Jurkat, Clone E6-1 (cell line): ENCODE measurements around the gene SLC13A3.

Experiments used
- DNase-seq: peaks from one replicate; pipeline ENCODE4 v3.0.0-alpha.2; 2011; ENCODE audit warnings: low read depth, low spot score
- H3K4me3 ChIP-seq: 2 replicates; pipeline ENCODE4 v1.5.1; 2011; ENCODE audit warnings: mild to moderate bottlenecking, low read length, control low read depth, moderate library complexity

Gene SLC13A3

DNA sequence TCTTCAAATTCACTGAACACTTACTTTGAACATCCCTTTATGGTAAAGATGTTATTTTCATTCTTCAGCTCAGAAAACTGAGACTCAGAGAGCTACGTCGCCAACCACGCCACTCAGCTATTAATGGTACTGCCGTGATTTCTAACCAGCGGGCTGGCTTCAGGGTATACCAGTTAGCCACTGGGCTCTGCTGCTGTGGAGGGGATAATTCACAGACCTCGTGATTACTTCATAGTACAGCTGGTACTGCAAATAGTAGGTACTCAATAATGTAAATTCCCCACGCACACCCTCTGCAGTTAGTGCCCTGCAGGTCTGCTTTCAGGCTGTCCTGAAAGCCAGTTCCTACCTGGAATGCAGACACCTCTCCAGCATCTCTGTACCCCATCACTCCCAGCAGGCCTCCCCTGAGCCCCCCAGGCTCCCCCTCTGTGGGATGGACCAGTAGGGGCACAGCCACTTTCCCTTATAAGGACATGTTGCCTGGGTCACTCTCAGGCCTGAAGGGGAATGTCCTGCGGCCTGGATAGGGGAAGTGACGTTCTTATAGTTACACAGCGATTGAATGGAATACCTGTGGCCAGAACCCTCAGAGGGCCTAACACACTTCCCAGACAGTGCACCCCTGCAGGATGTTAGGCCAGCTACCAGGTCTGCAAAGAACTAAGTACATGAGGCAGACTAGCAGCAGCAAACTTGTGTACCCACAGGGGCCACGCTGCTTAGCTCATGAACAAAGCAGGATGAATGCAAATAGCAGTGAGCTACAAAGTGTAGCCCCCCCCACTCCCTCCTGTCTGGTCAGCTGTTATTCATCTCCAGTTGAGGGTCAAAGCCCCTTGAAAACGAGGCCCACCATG, 99.5 kb downstream of the SLC13A3 start:
- no peak for DNase-seq
- no peak overlapping the region for H3K4me3 ChIP-seq

GRCh38 chr20:46550461-46550860, 100.8 kb downstream of the SLC13A3 start, which contains the start of gene OCSTAMP:
Gene OCSTAMP, minus strand, starts transcription at chr20:46550654. Its CDS starts 94 bp downstream, at chr20:46550560.
- DNase-seq, result no peak
- H3K4me3 ChIP-seq, result no peak within 1 kb of the TSS

DNA sequence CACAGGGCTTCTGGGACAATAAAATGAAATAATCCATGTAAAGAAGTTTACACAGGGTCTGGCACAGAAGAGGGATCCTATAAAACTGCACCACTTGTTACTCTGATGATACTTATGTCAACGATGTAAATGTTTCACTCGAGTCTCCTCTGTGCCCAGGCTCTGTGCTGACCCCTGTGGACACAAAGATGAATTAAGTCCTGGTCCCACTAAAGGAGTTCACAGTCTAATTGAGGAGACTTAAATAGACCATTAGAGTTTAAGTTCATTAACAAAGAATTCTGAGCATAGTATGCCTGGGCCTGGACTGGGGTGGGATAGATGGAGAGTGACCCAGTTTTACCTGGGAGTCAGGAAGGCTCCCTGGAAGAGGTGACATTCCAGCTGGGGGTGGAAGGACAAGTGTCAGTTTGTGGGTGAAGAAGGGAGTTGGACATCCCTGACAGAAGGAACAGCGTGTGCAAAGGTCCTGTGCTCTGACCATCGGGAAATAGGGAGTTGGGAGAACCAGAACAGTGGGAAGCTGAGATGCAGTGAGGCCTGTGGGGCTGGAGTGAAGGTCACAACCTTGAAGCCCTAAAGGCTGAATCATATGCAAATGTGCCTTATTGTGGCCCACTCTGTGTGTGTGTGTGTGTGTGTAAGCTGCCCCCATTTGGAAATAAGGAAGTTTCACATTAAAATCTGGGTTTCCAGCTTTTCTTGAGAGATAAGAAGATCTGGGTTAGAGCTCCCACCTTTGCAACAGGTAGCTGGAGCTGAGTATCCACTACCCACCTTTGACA, 101.9 kb downstream of the SLC13A3 start:
- no peak overlapping the region for H3K4me3 ChIP-seq
- no peak for DNase-seq

GRCh38 chr20:46548688-46549087, 102.6 kb downstream of the SLC13A3 start:
- no peak for DNase-seq
- no peak overlapping the region for H3K4me3 ChIP-seq

DNA sequence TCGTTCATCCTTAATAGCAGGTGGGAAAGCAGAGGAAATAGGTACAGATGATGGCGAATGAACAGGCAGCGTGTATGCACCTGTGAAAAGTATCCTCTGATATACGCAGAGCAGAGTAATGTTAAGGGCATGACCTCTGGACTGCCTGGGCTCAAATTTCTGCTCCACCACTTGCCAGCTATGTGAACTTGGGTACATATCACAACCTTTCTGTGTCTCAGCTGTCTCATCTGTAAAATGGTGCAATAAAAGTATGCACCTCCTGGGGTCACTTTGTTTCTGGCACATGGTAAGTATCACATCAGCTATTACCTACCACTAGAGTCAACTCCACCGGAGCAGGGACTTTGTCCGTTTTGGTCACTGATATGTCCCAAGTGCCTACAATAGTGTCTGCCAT, 103.3 kb downstream of the SLC13A3 start:
- no peak overlapping the region for H3K4me3 ChIP-seq

GRCh38 chr20:46546936-46547335, 104.3 kb downstream of the SLC13A3 start:
- DNase-seq, result no peak
- no peak overlapping the region for H3K4me3 ChIP-seq

More for the DNA sequence above, 103.3 kb downstream of the SLC13A3 start:
- no peak for DNase-seq

- no peak overlapping the region for H3K4me3 ChIP-seq
- no peak for DNase-seq
These were observed 105.0 kb downstream of the SLC13A3 start for GRCh38 chr20:46546298-46546697.

DNA sequence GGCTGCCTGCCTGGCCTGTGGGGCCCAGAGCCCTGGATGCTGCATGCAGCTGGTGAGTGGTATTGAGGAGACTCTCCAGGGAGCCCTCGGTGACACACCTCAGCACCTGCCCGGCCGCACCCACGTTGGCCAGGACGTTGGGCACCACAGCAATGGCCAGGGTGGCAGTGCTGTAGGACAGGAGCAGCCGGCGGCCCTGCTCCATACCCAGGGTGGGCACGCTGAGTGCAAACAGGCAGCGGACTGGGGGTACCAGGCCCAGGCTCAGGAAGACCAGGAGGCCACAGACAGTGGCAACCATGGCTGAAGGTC, 105.5 kb downstream of the SLC13A3 start:
- no peak overlapping the region for H3K4me3 ChIP-seq
- no peak for DNase-seq

GRCh38 chr20:46545077-46545826, 106.0 kb downstream of the SLC13A3 start:
- peak; percentile 77 for DNase-seq
- no peak overlapping the region; the same call in none of the 2 replicates for H3K4me3 ChIP-seq

GRCh38 chr20:46544576-46544975, 106.7 kb downstream of the SLC13A3 start:
- no peak for DNase-seq
- H3K4me3 ChIP-seq, result no peak overlapping the region; the same call in 1 of the 2 replicates

GRCh38 chr20:46543959-46544358, 107.3 kb downstream of the SLC13A3 start:
- DNase-seq, result no peak

GRCh38 chr20:46543033-46543432, 108.2 kb downstream of the SLC13A3 start:
- H3K4me3 ChIP-seq, result no peak overlapping the region
- no peak for DNase-seq

More at GRCh38 chr20:46543959-46544358, 107.3 kb downstream of the SLC13A3 start:
- no peak overlapping the region for H3K4me3 ChIP-seq

DNA sequence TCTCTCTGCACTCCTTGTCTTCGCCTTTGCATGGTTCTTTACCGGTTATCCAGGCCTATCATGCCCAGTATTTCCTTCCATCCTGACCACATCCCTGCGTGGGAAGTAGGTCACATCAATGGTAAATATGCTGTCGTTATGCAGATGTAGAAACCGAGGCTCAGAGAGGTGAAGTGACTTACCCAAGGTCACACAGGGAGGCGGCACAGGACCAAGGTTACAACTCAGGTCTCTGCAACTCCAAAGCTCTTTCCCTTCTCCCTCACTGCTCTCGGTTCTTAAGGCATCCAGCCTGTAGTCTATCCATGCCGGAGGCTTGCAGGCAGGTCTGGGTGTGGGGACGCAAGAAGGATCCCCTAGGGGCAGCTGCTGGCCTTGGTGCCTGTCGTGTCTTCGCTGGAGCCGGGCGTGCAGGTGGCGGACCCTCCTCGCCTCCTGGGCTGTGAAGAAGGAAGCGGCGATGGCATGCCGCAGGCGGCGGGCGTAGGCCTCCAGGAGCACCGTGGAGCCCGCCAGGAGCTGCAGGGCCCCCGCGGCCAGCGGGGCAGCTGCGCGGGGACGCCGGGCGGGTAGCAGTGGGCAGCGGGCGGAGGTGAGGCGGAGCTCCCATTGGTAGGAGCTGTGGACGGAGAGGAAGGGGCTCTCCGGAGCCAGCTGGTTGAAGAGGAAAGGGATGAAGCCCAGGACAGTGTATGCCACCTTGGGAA, 109.9 kb downstream of the SLC13A3 start:
- no peak for DNase-seq
- H3K4me3 ChIP-seq, result no peak overlapping the region

DNA sequence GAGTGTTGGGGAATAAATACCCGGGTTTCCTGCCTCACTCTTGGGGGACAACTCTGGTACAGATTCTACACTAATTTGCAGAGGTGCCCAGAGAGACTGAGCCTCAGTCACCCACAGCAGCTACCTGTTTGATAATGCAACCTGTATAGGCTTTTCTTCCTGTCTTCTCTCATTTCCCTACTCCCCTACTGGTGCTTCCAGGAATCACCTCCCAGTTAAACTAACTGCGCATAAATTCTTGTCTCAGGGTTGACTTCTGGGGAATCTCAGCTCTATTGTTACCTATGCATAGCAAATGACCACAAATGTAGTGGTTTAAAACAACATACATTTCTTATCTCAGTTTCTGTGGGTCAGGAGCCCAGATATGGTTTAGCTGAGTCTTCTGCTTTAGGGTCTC, 112.1 kb downstream of the SLC13A3 start:
- DNase-seq, result no peak
- no peak overlapping the region for H3K4me3 ChIP-seq

GRCh38 chr20:46530640-46531039, 120.6 kb downstream of the SLC13A3 start:
- no peak overlapping the region for H3K4me3 ChIP-seq
- DNase-seq, result no peak

DNA sequence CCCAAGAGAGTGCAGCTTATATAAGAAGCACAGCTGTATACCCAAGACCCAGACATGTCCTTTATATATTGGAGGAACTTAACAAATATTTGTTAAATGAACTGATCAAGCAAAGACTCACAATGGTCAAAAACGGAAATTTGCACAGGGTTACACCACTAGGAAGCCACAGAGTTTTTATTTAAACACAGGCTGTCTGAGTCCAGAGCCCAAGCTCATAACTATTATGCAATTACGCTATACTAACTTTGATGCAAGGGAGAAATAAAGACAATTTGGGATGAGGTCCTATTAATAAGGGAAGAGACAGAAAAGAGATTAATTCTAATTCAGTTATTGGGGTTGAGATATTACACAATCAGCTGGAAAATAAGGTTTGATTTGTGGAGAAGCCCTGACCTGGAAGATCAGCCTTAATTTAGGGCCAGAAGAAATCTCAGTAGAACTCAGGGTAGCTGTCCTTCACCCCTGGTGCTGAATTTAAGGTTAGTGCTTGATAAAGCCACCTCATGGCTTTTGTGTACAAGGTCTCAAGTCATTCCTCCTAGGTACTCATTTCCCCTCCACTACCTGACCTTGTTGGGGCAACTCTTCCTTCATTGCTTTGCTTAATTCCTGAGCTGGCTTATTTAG, 127.4 kb downstream of the SLC13A3 start:
- DNase-seq, result no peak
- no peak overlapping the region for H3K4me3 ChIP-seq

DNA sequence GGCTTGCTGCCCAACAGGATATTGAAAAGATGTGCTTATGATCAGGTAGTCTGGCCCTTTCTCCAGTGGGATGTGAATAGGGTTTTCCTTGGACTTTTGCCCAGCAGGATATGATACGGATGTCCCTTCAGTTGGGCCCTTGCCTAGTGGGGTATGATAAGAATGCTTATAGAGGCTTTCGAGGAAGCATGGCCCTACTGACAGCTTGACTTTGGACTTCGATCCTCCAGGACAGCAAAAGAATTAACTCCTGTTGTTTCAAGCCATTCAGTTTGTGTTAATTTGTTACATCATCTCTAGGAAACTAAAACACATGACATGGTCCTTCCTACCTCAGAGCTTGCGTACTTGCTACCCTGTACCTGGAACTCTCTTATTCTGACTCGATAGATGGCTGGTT, 128.2 kb downstream of the SLC13A3 start:
- no peak overlapping the region for H3K4me3 ChIP-seq
- no peak for DNase-seq

- no peak overlapping the region for H3K4me3 ChIP-seq
- peak; percentile 51 for DNase-seq
These were observed 130.2 kb downstream of the SLC13A3 start for GRCh38 chr20:46520976-46521579.
